ENCODE data around the gene CEND1. TPM values are rescaled to one million over a fixed set of nuclear protein-coding genes. Genes with fewer than 3 reads are reported as not detected.

Gene CEND1
- total and polyA plus RNA-seq, 2 of the 13 experiments (the other 11 are each of a cell fraction or from before 2014, with no cell fraction given): not detected

DNA sequence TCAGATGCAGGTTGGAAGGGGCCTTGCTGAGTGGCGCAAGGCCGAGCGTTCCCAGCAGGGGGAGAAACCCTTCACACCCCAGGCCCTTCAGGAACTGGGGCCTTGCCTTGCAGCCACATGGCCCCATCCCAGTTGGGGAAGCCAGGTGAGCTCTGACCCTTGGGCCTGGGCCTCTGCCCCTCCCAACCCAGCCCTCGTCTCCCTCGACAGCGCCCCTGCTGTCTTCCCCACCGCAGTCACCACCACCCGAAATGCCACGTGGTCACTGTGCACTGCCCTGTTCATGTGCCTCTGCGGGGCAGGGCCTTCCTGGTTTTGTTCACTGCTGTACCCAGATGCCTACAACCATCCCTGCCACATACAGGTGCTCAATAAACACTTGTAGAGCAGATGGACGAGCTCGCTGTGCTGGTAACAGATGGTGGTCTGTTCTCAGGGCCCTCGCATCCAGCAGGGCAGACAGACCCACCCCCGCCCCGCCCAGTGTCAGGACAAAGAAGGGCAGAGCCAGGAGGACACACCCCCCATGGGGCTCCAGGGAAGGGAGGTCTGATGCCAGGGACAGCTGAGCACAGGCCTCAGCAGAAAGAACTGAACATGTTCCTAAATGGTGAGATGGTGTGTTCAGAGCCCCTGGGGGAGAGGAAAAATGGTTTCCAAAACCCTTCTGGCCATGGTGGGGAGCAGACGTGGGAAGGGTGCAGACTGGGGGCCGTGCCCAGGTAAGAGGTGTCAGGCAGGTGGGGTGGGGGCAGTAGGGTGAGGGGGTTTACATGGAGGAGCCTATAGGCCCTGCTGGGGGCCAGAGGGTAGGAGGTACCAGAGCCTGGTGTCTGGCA, 48.8 kb upstream of the CEND1 start (continued):
- TF ChIP-seq ZNF558 (CRISPR knock-in tag; IDR thresholded peaks at IDR 0.05; ENCODE audit: borderline replicate concordance): 0 out of 2 replicates have a peak, but pooled peaks have one; percentile 67
- TF ChIP-seq, protein P1, sequence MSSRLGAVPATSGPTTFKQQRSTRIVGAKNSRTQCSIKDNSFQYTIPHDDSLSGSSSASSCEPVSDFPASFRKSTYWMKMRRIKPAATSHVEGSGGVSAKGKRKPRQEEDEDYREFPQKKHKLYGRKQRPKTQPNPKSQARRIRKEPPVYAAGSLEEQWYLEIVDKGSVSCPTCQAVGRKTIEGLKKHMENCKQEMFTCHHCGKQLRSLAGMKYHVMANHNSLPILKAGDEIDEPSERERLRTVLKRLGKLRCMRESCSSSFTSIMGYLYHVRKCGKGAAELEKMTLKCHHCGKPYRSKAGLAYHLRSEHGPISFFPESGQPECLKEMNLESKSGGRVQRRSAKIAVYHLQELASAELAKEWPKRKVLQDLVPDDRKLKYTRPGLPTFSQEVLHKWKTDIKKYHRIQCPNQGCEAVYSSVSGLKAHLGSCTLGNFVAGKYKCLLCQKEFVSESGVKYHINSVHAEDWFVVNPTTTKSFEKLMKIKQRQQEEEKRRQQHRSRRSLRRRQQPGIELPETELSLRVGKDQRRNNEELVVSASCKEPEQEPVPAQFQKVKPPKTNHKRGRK (CRISPR knock-in tag; IDR thresholded peaks at IDR 0.05): no peak
- TF ChIP-seq NFE2L1 (CRISPR knock-in tag; IDR thresholded peaks at IDR 0.05; ENCODE audit: borderline replicate concordance): no peak
- TF ChIP-seq HDAC1 (CRISPR knock-in tag; IDR thresholded peaks at IDR 0.05): peak; percentile 82
- TF ChIP-seq SRY (CRISPR knock-in tag; IDR thresholded peaks at IDR 0.05): 0 out of 2 replicates have a peak, but pooled peaks have one; percentile 56
- TF ChIP-seq, protein P2, sequence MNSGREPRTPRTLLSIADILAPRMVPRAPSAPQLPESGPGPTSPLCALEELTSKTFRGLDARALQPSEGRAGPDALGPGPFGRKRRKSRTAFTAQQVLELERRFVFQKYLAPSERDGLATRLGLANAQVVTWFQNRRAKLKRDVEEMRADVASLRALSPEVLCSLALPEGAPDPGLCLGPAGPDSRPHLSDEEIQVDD (CRISPR knock-in tag; IDR thresholded peaks at IDR 0.05; ENCODE audit: borderline replicate concordance): no peak
- TF ChIP-seq, protein P3, sequence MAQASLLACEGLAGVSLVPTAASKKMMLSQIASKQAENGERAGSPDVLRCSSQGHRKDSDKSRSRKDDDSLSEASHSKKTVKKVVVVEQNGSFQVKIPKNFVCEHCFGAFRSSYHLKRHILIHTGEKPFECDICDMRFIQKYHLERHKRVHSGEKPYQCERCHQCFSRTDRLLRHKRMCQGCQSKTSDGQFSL (CRISPR knock-in tag; IDR thresholded peaks at IDR 0.05): peak; percentile 88; the same call in 1 of the 2 replicates
- no peak for TF ChIP-seq MTA3 (CRISPR knock-in tag; IDR thresholded peaks at IDR 0.05)
- TF ChIP-seq, protein P4, sequence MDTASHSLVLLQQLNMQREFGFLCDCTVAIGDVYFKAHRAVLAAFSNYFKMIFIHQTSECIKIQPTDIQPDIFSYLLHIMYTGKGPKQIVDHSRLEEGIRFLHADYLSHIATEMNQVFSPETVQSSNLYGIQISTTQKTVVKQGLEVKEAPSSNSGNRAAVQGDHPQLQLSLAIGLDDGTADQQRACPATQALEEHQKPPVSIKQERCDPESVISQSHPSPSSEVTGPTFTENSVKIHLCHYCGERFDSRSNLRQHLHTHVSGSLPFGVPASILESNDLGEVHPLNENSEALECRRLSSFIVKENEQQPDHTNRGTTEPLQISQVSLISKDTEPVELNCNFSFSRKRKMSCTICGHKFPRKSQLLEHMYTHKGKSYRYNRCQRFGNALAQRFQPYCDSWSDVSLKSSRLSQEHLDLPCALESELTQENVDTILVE (CRISPR knock-in tag; IDR thresholded peaks at IDR 0.05): 0 out of 2 replicates have a peak, but pooled peaks have one; percentile 30
- TF ChIP-seq KDM5A (IDR thresholded peaks at IDR 0.05; ENCODE audit: borderline replicate concordance, low read length): no peak
- no peak for TF ChIP-seq NFIB (CRISPR knock-in tag; IDR thresholded peaks at IDR 0.05; ENCODE audit: borderline replicate concordance)
- peak; percentile 79; the same call in 1 of the 2 replicates for TF ChIP-seq CBFB (CRISPR knock-in tag; IDR thresholded peaks at IDR 0.05)
- no peak for TF ChIP-seq EZH2 (conservative IDR thresholded peaks at IDR 0.05; ENCODE audit: low read depth, low read length)
- no peak for TF ChIP-seq WIZ (CRISPR knock-in tag; IDR thresholded peaks at IDR 0.05)
- TF ChIP-seq PCBP1 (IDR thresholded peaks at IDR 0.05; ENCODE audit: borderline replicate concordance, low read depth, low read length): no peak
- TF ChIP-seq ZNF7 (CRISPR knock-in tag; IDR thresholded peaks at IDR 0.05): no peak
- TF ChIP-seq ZNF629 (CRISPR knock-in tag; conservative IDR thresholded peaks at IDR 0.05): no peak; the same call in 1 of the 2 replicates
- no peak for TF ChIP-seq ZFP82 (CRISPR knock-in tag; IDR thresholded peaks at IDR 0.05; ENCODE audit: borderline replicate concordance)
- no peak for TF ChIP-seq RCOR2 (CRISPR knock-in tag; IDR thresholded peaks at IDR 0.05)
- TF ChIP-seq, protein P5, sequence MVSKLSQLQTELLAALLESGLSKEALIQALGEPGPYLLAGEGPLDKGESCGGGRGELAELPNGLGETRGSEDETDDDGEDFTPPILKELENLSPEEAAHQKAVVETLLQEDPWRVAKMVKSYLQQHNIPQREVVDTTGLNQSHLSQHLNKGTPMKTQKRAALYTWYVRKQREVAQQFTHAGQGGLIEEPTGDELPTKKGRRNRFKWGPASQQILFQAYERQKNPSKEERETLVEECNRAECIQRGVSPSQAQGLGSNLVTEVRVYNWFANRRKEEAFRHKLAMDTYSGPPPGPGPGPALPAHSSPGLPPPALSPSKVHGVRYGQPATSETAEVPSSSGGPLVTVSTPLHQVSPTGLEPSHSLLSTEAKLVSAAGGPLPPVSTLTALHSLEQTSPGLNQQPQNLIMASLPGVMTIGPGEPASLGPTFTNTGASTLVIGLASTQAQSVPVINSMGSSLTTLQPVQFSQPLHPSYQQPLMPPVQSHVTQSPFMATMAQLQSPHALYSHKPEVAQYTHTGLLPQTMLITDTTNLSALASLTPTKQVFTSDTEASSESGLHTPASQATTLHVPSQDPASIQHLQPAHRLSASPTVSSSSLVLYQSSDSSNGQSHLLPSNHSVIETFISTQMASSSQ (IDR thresholded peaks at IDR 0.05; ENCODE audit: low read depth): no peak
- TF ChIP-seq, protein P5 (CRISPR knock-in tag; IDR thresholded peaks at IDR 0.05; ENCODE audit: borderline replicate concordance): no peak
- no peak for TF ChIP-seq RELA (CRISPR knock-in tag; IDR thresholded peaks at IDR 0.05)

Measured in HepG2 (cell line).